HepG2 (cell line): ENCODE results near the gene MARS2. TPM values are rescaled to one million over a fixed set of nuclear protein-coding genes. Genes with fewer than 3 reads are reported as not detected.
A peak's percentile ranks its signal among the peaks of the same experiment; 100 is the strongest.

Experiments used
- ARID3A ChIP-seq: IDR thresholded peaks from 2 replicates; pipeline ENCODE4 v1.6.1; 2012; ENCODE audit warnings: low read depth, low read length, improper control_type of control experiment
- EEA1 ChIP-seq: sonication (generic); formaldehyde crosslinking; IDR thresholded peaks from 2 replicates; pipeline ENCODE4 v1.5.1; 2020; ENCODE audit warnings: mild to moderate bottlenecking, missing genetic modification reagents, borderline replicate concordance
- KLF16 ChIP-seq, 2 experiments: sonication (generic) in 1 of 2; formaldehyde crosslinking in 1 of 2; IDR thresholded peaks; 2 replicates each; pipeline versions ENCODE4 v1.6.1 to v1.8.0; 2016 to 2023; ENCODE audit warnings: missing genetic modification reagents in 2 of 2, missing compliant biosample characterization in 1 of 2
- KMT2A ChIP-seq: sonication (generic); formaldehyde crosslinking; IDR thresholded peaks from 2 replicates; pipeline ENCODE4 v1.4.0; 2020; ENCODE audit warnings: missing genetic modification reagents
- MED13 ChIP-seq: sonication (generic); formaldehyde crosslinking; IDR thresholded peaks from 2 replicates; pipeline ENCODE4 v1.5.0; 2020; ENCODE audit warnings: missing genetic modification reagents
- MIXL1 ChIP-seq: IDR thresholded peaks from 2 replicates; pipeline ENCODE4 v1.6.1; 2016
- MTA1 ChIP-seq: sonication (generic); formaldehyde crosslinking; IDR thresholded peaks from 2 replicates; pipeline ENCODE4 v1.4.0; 2020; ENCODE audit warnings: missing genetic modification reagents, mild to moderate bottlenecking, borderline replicate concordance
- NPAS2 ChIP-seq: sonication (generic); formaldehyde crosslinking; IDR thresholded peaks from 2 replicates; pipeline ENCODE4 v1.8.0; 2022; ENCODE audit warnings: mild to moderate bottlenecking, missing genetic modification reagents, borderline replicate concordance
- RAD21 ChIP-seq: fragments of 450-650 bp; formaldehyde crosslinking; IDR thresholded peaks from 2 replicates; pipeline ENCODE4 v1.5.0; 2020; ENCODE audit warnings: mild to moderate bottlenecking
- RELA ChIP-seq: sonication (generic); formaldehyde crosslinking; IDR thresholded peaks from 2 replicates; pipeline ENCODE4 v1.4.0; 2020; ENCODE audit warnings: missing genetic modification reagents
- SMC3 ChIP-seq: IDR thresholded peaks from 2 replicates; pipeline ENCODE4 v1.6.1; 2011; ENCODE audit warnings: low read length, improper control_type of control experiment
- SP140L ChIP-seq: sonication (generic); formaldehyde crosslinking; IDR thresholded peaks from 2 replicates; pipeline ENCODE4 v1.4.0; 2020; ENCODE audit warnings: missing genetic modification reagents, borderline replicate concordance
- TRAFD1 ChIP-seq: sonication (generic); formaldehyde crosslinking; IDR thresholded peaks from 2 replicates; pipeline ENCODE4 v1.5.1; 2020; ENCODE audit warnings: missing genetic modification reagents, mild to moderate bottlenecking, borderline replicate concordance
- U2AF2 ChIP-seq: fragments of 200-400 bp; formaldehyde crosslinking; IDR thresholded peaks from 2 replicates; pipeline ENCODE4 v1.6.1; 2017; ENCODE audit warnings: low read depth, mild to moderate bottlenecking, low read length
- ZBTB21 ChIP-seq: sonication (generic); formaldehyde crosslinking; IDR thresholded peaks from 2 replicates; pipeline ENCODE4 v1.4.0; 2020; ENCODE audit warnings: missing genetic modification reagents
- ZNF160 ChIP-seq: sonication (generic); formaldehyde crosslinking; IDR thresholded peaks from 2 replicates; pipeline ENCODE4 v1.8.0; 2022; ENCODE audit warnings: mild to moderate bottlenecking, inconsistent platforms, missing genetic modification reagents
- ZNF205 ChIP-seq: IDR thresholded peaks from 2 replicates; pipeline ENCODE4 v1.6.1; 2018; ENCODE audit warnings: missing biosample characterization, missing genetic modification reagents
- ZNF30 ChIP-seq: sonication (generic); formaldehyde crosslinking; IDR thresholded peaks from 2 replicates; pipeline ENCODE4 v1.5.0; 2020; ENCODE audit warnings: mild to moderate bottlenecking, missing genetic modification reagents
- ZNF530 ChIP-seq: sonication (generic); formaldehyde crosslinking; IDR thresholded peaks from 2 replicates; pipeline ENCODE4 v1.5.0; 2020; ENCODE audit warnings: low read depth, mild to moderate bottlenecking, missing genetic modification reagents
- ZNF597 ChIP-seq: sonication (generic); formaldehyde crosslinking; IDR thresholded peaks from 2 replicates; pipeline ENCODE4 v1.5.0; 2020; ENCODE audit warnings: missing genetic modification reagents
- ZNF768 ChIP-seq: sonication (generic); formaldehyde crosslinking; IDR thresholded peaks from 2 replicates; pipeline ENCODE4 v1.4.0; 2020; ENCODE audit warnings: missing genetic modification reagents
- polyA plus RNA-seq, 8 experiments: library from polyadenylated mRNA; depleted of rRNA in 3 of 8; stranded (reverse) in 7 of 8; unstranded in 1 of 8; fragments of >200 nt; fragmentation: Illumina TruSeq in 4 of 8; extraction: Trizol in 4 of 8; gene quantifications; 2 replicates each; pipeline versions ENCODE4 v1.2.1 to v1.2.3, GENCODE V29; 2011 to 2016; ENCODE audit warnings: low read depth in 4 of 8, missing spikeins in 1 of 8, mixed read lengths in 1 of 8; ENCODE audit not compliant: insufficient read depth in 1 of 8
- total RNA-seq, 5 experiments: library from RNA; depleted of rRNA; stranded (reverse); fragments of >200 nt; fragmentation: Illumina TruSeq; extraction: Trizol; gene quantifications; 2 replicates each; pipeline ENCODE4 v1.2.3, GENCODE V29; 2016; ENCODE audit warnings: low read depth in 1 of 5
- TF ChIP-seq, protein P1 (sequence below): sonication (generic); formaldehyde crosslinking; IDR thresholded peaks from 2 replicates; pipeline ENCODE4 v1.5.0; 2020; ENCODE audit warnings: mild to moderate bottlenecking, missing genetic modification reagents
- TF ChIP-seq, protein P2 (sequence below): sonication (generic); formaldehyde crosslinking; IDR thresholded peaks from 2 replicates; pipeline ENCODE4 v1.5.0; 2020; ENCODE audit warnings: missing genetic modification reagents

Gene MARS2
- total and polyA plus RNA-seq, 2 of the 13 experiments (the other 11 are each of a cell fraction or from before 2014, with no cell fraction given) = 6.9 to 16.2 TPM

DNA sequence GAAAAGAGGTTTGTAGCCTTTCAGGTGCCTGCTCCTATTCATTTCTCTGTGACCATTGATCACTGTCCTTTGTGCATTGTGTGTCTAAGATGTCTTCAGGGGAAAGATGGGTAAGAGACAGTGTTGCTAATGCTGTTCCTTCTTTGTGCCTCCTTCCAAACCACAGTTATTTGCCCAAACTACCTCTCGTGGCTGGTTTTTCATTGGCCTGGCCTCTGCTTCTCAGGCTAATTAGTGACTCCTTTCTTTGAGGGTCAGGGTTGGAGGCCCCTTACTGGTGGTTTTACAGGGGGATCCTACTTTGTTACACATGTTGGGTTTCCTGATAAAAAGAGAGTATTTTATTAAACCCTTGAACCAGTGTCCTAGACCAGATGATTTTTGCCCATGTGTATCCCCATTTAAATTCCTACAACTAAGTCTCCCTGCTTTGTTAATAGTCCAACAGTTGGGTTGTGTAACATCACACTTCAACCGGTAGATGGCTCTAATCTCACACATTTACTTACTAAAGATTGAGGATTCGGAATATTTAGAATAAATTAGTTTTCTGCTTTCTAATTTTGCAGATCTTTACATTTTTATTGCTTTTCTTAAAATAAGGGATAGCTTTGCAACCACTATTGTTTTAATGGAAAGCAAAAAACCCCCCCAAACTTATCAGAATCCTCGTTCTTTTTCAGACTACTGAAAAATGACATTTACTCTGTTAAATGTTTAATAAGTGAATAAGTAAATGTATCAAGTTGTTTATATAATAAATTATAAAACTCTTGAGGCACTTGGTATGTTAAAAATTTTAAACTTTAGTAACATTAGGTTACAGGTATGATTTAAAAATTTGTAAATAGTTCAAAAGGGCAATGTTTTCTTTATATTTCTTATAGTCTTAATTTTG lies 2.4 kb downstream of the MARS2 start (continued):
- TF ChIP-seq SP140L (CRISPR knock-in tag) (no peak), KLF16 (CRISPR knock-in tag; IDR thresholded peaks at IDR 0.05) (peak in 1 of 2 experiments; percentile 32; a peak in 1 of 4 replicates), MED13 (CRISPR knock-in tag) (no peak), ZBTB21 (CRISPR knock-in tag) (no peak), ARID3A (0 out of 2 replicates have a peak, but pooled peaks have one; percentile 40), EEA1 (CRISPR knock-in tag) (no peak), NPAS2 (no peak), ZNF160 (CRISPR knock-in tag) (no peak), ZNF530 (CRISPR knock-in tag) (no peak), RAD21 (CRISPR knock-in tag) (peak; percentile 61), MTA1 (CRISPR knock-in tag) (no peak), TRAFD1 (CRISPR knock-in tag) (no peak), RELA (no peak), SMC3 (peak; percentile 63), U2AF2 (no peak), ZNF205 (no peak), ZNF30 (CRISPR knock-in tag) (no peak), ZNF768 (CRISPR knock-in tag) (no peak), MIXL1 (CRISPR knock-in tag) (0 out of 2 replicates have a peak, but pooled peaks have one; percentile 32), KMT2A (no peak), ZNF597 (CRISPR knock-in tag) (no peak)
- TF ChIP-seq, protein P1, sequence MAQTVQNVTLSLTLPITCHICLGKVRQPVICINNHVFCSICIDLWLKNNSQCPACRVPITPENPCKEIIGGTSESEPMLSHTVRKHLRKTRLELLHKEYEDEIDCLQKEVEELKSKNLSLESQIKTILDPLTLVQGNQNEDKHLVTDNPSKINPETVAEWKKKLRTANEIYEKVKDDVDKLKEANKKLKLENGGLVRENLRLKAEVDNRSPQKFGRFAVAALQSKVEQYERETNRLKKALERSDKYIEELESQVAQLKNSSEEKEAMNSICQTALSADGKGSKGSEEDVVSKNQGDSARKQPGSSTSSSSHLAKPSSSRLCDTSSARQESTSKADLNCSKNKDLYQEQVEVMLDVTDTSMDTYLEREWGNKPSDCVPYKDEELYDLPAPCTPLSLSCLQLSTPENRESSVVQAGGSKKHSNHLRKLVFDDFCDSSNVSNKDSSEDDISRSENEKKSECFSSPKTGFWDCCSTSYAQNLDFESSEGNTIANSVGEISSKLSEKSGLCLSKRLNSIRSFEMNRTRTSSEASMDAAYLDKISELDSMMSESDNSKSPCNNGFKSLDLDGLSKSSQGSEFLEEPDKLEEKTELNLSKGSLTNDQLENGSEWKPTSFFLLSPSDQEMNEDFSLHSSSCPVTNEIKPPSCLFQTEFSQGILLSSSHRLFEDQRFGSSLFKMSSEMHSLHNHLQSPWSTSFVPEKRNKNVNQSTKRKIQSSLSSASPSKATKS = 0 out of 2 replicates have a peak, but pooled peaks have one; percentile 4
- TF ChIP-seq, protein P2, sequence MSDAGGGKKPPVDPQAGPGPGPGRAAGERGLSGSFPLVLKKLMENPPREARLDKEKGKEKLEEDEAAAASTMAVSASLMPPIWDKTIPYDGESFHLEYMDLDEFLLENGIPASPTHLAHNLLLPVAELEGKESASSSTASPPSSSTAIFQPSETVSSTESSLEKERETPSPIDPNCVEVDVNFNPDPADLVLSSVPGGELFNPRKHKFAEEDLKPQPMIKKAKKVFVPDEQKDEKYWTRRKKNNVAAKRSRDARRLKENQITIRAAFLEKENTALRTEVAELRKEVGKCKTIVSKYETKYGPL (CRISPR knock-in tag) = no peak
